ENCODE results near the gene NBEA.
"Not testable (repeated sequence)": the region's sequence is repeated elsewhere in the genome, so short reads cannot be mapped to it uniquely, and the experiment has no call there.

The NBEA gene

GRCh38 chr13:34941835-34942731 lies at the start of gene NBEA:
TSS of gene NBEA (plus strand) at chr13:34942270. CDS start at chr13:34942821, 551 bp downstream.
- H3K9ac ChIP-seq (ENCODE audit: low read length), result peak within 1 kb of the TSS; percentile 72
- peak within 1 kb of the TSS; percentile 85 to 95 for H3K4me3 ChIP-seq (ENCODE audit: low read depth in 1 of 2, low read length in 2 of 2)
- no peaks in the 10 kb centered on the region for H3K36me3 ChIP-seq (ENCODE audit: insufficient read depth, low read length)
- no peaks in the 10 kb centered on the region for H3K27me3 ChIP-seq (ENCODE audit: control insufficient read depth in 1 of 2, insufficient read depth in 2 of 2, low read length in 2 of 2)
- H3K27ac ChIP-seq (ENCODE audit: low read depth, low read length), result peak within 1 kb of the TSS; percentile 91
- peaks cover 12% of the 10 kb centered on the region for H3K4me1 ChIP-seq (ENCODE audit: insufficient read depth, low read length)
- no peaks in the 10 kb centered on the region for H3K9me3 ChIP-seq (ENCODE audit: low read length)

- Histone ChIP-seq H3K27ac (ENCODE audit: low read depth, low read length) (no peak overlapping the region), H3K27me3 (ENCODE audit: control insufficient read depth in 1 of 2, insufficient read depth in 2 of 2, low read length in 2 of 2) (no peaks in the 10 kb centered on the region), H3K4me3 (ENCODE audit: low read depth in 1 of 2, low read length in 2 of 2) (no peak overlapping the region), H3K9ac (ENCODE audit: low read length) (no peak overlapping the region), H3K36me3 (ENCODE audit: insufficient read depth, low read length) (no peaks in the 10 kb centered on the region), H3K4me1 (ENCODE audit: insufficient read depth, low read length) (no peaks in the 10 kb centered on the region), H3K9me3 (ENCODE audit: low read length) (no peaks in the 10 kb centered on the region)
These were observed 47.3 kb upstream of the NBEA start for GRCh38 chr13:34894756-34895155.

GRCh38 chr13:34897220-34897619 lies 44.9 kb upstream of the NBEA start:
- H3K4me1 ChIP-seq (ENCODE audit: insufficient read depth, low read length), result no peaks in the 10 kb centered on the region

GRCh38 chr13:34899888-34900287 lies 42.2 kb upstream of the NBEA start:
- Histone ChIP-seq H3K9ac (ENCODE audit: low read length) (no peak overlapping the region), H3K4me1 (ENCODE audit: insufficient read depth, low read length) (no peaks in the 10 kb centered on the region), H3K27me3 (ENCODE audit: control insufficient read depth in 1 of 2, insufficient read depth in 2 of 2, low read length in 2 of 2) (no peaks in the 10 kb centered on the region), H3K27ac (ENCODE audit: low read depth, low read length) (no peak overlapping the region), H3K36me3 (ENCODE audit: insufficient read depth, low read length) (no peaks in the 10 kb centered on the region), H3K9me3 (ENCODE audit: low read length) (no peaks in the 10 kb centered on the region), H3K4me3 (ENCODE audit: low read depth in 1 of 2, low read length in 2 of 2) (no peak overlapping the region)

More at GRCh38 chr13:34897220-34897619, 44.9 kb upstream of the NBEA start:
- no peak overlapping the region for H3K27ac ChIP-seq (ENCODE audit: low read depth, low read length)
- no peaks in the 10 kb centered on the region for H3K27me3 ChIP-seq (ENCODE audit: control insufficient read depth in 1 of 2, insufficient read depth in 2 of 2, low read length in 2 of 2)
- no peaks in the 10 kb centered on the region for H3K9me3 ChIP-seq (ENCODE audit: low read length)
- no peaks in the 10 kb centered on the region for H3K36me3 ChIP-seq (ENCODE audit: insufficient read depth, low read length)
- no peak overlapping the region for H3K4me3 ChIP-seq (ENCODE audit: low read depth in 1 of 2, low read length in 2 of 2)
- H3K9ac ChIP-seq (ENCODE audit: low read length), result no peak overlapping the region

GRCh38 chr13:34900288-34900739 lies 41.8 kb upstream of the NBEA start:
- Histone ChIP-seq H3K27me3 (ENCODE audit: control insufficient read depth in 1 of 2, insufficient read depth in 2 of 2, low read length in 2 of 2) (no peaks in the 10 kb centered on the region), H3K27ac (ENCODE audit: low read depth, low read length) (no peak overlapping the region)

GRCh38 chr13:34901572-34901971 lies 40.5 kb upstream of the NBEA start:
- H3K4me3 ChIP-seq (ENCODE audit: low read depth in 1 of 2, low read length in 2 of 2), result no peak overlapping the region
- H3K9ac ChIP-seq (ENCODE audit: low read length), result no peak overlapping the region
- H3K27me3 ChIP-seq (ENCODE audit: control insufficient read depth in 1 of 2, insufficient read depth in 2 of 2, low read length in 2 of 2), result no peaks in the 10 kb centered on the region
- H3K9me3 ChIP-seq (ENCODE audit: low read length), result no peaks in the 10 kb centered on the region
- H3K27ac ChIP-seq (ENCODE audit: low read depth, low read length), result no peak overlapping the region
- H3K36me3 ChIP-seq (ENCODE audit: insufficient read depth, low read length), result no peaks in the 10 kb centered on the region
- no peaks in the 10 kb centered on the region for H3K4me1 ChIP-seq (ENCODE audit: insufficient read depth, low read length)

More at GRCh38 chr13:34900288-34900739, 41.8 kb upstream of the NBEA start:
- H3K4me1 ChIP-seq (ENCODE audit: insufficient read depth, low read length), result no peaks in the 10 kb centered on the region
- no peaks in the 10 kb centered on the region for H3K9me3 ChIP-seq (ENCODE audit: low read length)
- H3K9ac ChIP-seq (ENCODE audit: low read length), result no peak overlapping the region
- H3K36me3 ChIP-seq (ENCODE audit: insufficient read depth, low read length), result no peaks in the 10 kb centered on the region
- no peak overlapping the region for H3K4me3 ChIP-seq (ENCODE audit: low read depth in 1 of 2, low read length in 2 of 2)

- Histone ChIP-seq H3K4me1 (ENCODE audit: insufficient read depth, low read length) (no peaks in the 10 kb centered on the region), H3K9me3 (ENCODE audit: low read length) (no peaks in the 10 kb centered on the region), H3K9ac (ENCODE audit: low read length) (no peak overlapping the region), H3K27me3 (ENCODE audit: control insufficient read depth in 1 of 2, insufficient read depth in 2 of 2, low read length in 2 of 2) (no peaks in the 10 kb centered on the region), H3K36me3 (ENCODE audit: insufficient read depth, low read length) (no peaks in the 10 kb centered on the region), H3K27ac (ENCODE audit: low read depth, low read length) (no peak overlapping the region), H3K4me3 (ENCODE audit: low read depth in 1 of 2, low read length in 2 of 2) (no peak overlapping the region)
These were observed 30.9 kb upstream of the NBEA start for GRCh38 chr13:34911159-34911558.

- Histone ChIP-seq H3K9ac (ENCODE audit: low read length) (no peak overlapping the region), H3K27me3 (ENCODE audit: control insufficient read depth in 1 of 2, insufficient read depth in 2 of 2, low read length in 2 of 2) (no peaks in the 10 kb centered on the region), H3K9me3 (ENCODE audit: low read length) (no peaks in the 10 kb centered on the region), H3K4me1 (ENCODE audit: insufficient read depth, low read length) (no peaks in the 10 kb centered on the region), H3K4me3 (ENCODE audit: low read depth in 1 of 2, low read length in 2 of 2) (no peak overlapping the region), H3K27ac (ENCODE audit: low read depth, low read length) (no peak overlapping the region), H3K36me3 (ENCODE audit: insufficient read depth, low read length) (no peaks in the 10 kb centered on the region)
These were observed 29.0 kb upstream of the NBEA start for GRCh38 chr13:34913040-34913439.

GRCh38 chr13:34914416-34914815 lies 27.7 kb upstream of the NBEA start:
- Histone ChIP-seq H3K9me3 (ENCODE audit: low read length) (no peaks in the 10 kb centered on the region), H3K36me3 (ENCODE audit: insufficient read depth, low read length) (no peaks in the 10 kb centered on the region), H3K9ac (ENCODE audit: low read length) (no peak overlapping the region), H3K4me1 (ENCODE audit: insufficient read depth, low read length) (no peaks in the 10 kb centered on the region), H3K4me3 (ENCODE audit: low read depth in 1 of 2, low read length in 2 of 2) (no peak overlapping the region), H3K27me3 (ENCODE audit: control insufficient read depth in 1 of 2, insufficient read depth in 2 of 2, low read length in 2 of 2) (no peaks in the 10 kb centered on the region), H3K27ac (ENCODE audit: low read depth, low read length) (no peak overlapping the region)

GRCh38 chr13:34926508-34926907 lies 15.6 kb upstream of the NBEA start:
- no peaks in the 10 kb centered on the region for H3K9me3 ChIP-seq (ENCODE audit: low read length)
- H3K27me3 ChIP-seq (ENCODE audit: control insufficient read depth in 1 of 2, insufficient read depth in 2 of 2, low read length in 2 of 2), result no peaks in the 10 kb centered on the region
- no peak overlapping the region for H3K27ac ChIP-seq (ENCODE audit: low read depth, low read length)
- no peaks in the 10 kb centered on the region for H3K4me1 ChIP-seq (ENCODE audit: insufficient read depth, low read length)
- H3K9ac ChIP-seq (ENCODE audit: low read length), result no peak overlapping the region
- H3K4me3 ChIP-seq (ENCODE audit: low read depth in 1 of 2, low read length in 2 of 2), result no peak overlapping the region
- no peaks in the 10 kb centered on the region for H3K36me3 ChIP-seq (ENCODE audit: insufficient read depth, low read length)

- not testable (repeated sequence) for H3K4me1 ChIP-seq (ENCODE audit: insufficient read depth, low read length); H3K27ac ChIP-seq (ENCODE audit: low read depth, low read length); H3K9ac ChIP-seq (ENCODE audit: low read length)
These were observed 13.4 kb upstream of the NBEA start for GRCh38 chr13:34928676-34929075.

GRCh38 chr13:34931572-34931971 lies 10.5 kb upstream of the NBEA start:
- Histone ChIP-seq H3K4me3 (ENCODE audit: low read depth in 1 of 2, low read length in 2 of 2) (no peak overlapping the region), H3K9me3 (ENCODE audit: low read length) (no peaks in the 10 kb centered on the region), H3K27ac (ENCODE audit: low read depth, low read length) (no peak overlapping the region), H3K36me3 (ENCODE audit: insufficient read depth, low read length) (no peaks in the 10 kb centered on the region), H3K27me3 (ENCODE audit: control insufficient read depth in 1 of 2, insufficient read depth in 2 of 2, low read length in 2 of 2) (no peaks in the 10 kb centered on the region), H3K4me1 (ENCODE audit: insufficient read depth, low read length) (no peaks in the 10 kb centered on the region), H3K9ac (ENCODE audit: low read length) (no peak overlapping the region)

More at GRCh38 chr13:34928676-34929075, 13.4 kb upstream of the NBEA start:
- not testable (repeated sequence) for H3K27me3 ChIP-seq (ENCODE audit: control insufficient read depth in 1 of 2, insufficient read depth in 2 of 2, low read length in 2 of 2); H3K9me3 ChIP-seq (ENCODE audit: low read length); H3K4me3 ChIP-seq (ENCODE audit: low read depth in 1 of 2, low read length in 2 of 2); H3K36me3 ChIP-seq (ENCODE audit: insufficient read depth, low read length)

Measured in muscle layer of colon (tissue), 2 donors.